ENCODE results near the gene PRPF8. TPM values are rescaled to one million over a fixed set of nuclear protein-coding genes. Genes with fewer than 3 reads are reported as not detected.

PRPF8 gene
- total RNA-seq, 1 experiment from 2014 or later, result 439 TPM

GRCh38 chr17:1612400-1612799 lies 72.3 kb downstream of the PRPF8 start:
- no peaks in the 10 kb centered on the region for H3K4me1 ChIP-seq (ENCODE audit: insufficient read depth, low read length, poor library complexity, severe bottlenecking)
- H3K27me3 ChIP-seq (replicated peaks; ENCODE audit: insufficient read depth, low read depth, low read length, poor library complexity), result no peaks in the 10 kb centered on the region
- ChIA-PET CTCF (no interaction called here), POLR2A (ENCODE audit: low non-redundant PET) (no interaction called here)
- no peaks in the 10 kb centered on the region for H3K9me3 ChIP-seq (ENCODE audit: low read depth, low read length, poor library complexity, severe bottlenecking)
- no peaks in the 10 kb centered on the region for H3K36me3 ChIP-seq (ENCODE audit: insufficient read depth, low read length, poor library complexity, severe bottlenecking)
- H3K4me3 ChIP-seq (ENCODE audit: low read depth, low read length, poor library complexity, severe bottlenecking), result no peak overlapping the region
- intact Hi-C loops (cut with micrococcal nuclease; ENCODE audit: unreplicated experiment), result no loop called here
- TF ChIP-seq EZH2 (IDR thresholded peaks at IDR 0.05; ENCODE audit: borderline replicate concordance, low read depth, low read length, poor library complexity, severe bottlenecking) (no peak), CTCF (conservative IDR thresholded peaks at IDR 0.05; ENCODE audit: low read depth, low read length) (no peak)
- DNase-seq (ENCODE audit: low spot score), result no peak
- no peak overlapping the region for H3K27ac ChIP-seq (ENCODE audit: low read depth, low read length, poor library complexity, severe bottlenecking)
- no TSS peak for BruUV-seq (replicated peaks)

DNA sequence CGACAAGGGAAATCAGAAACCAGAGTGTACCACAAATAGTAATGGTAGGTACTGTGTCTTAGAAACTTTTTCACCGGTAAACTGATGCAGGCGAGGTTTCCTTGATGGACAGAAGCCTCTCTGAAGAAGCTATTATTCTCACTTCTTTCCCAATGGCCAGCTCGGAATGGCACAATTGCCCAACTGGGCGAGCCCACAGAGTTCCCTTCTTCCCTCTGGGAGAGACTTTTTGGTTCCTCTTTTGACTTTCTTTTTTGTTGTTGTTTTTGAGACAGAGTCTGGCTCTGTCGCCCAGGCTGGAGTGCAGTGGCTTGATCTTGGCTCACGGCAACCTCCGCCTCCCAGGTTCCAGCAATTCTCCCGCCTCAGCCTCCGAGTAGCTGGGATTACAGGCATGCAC lies 73.0 kb downstream of the PRPF8 start:
- Histone ChIP-seq H3K4me1 (ENCODE audit: insufficient read depth, low read length, poor library complexity, severe bottlenecking) (no peaks in the 10 kb centered on the region), H3K4me3 (ENCODE audit: low read depth, low read length, poor library complexity, severe bottlenecking) (no peak overlapping the region), H3K9me3 (ENCODE audit: low read depth, low read length, poor library complexity, severe bottlenecking) (no peaks in the 10 kb centered on the region), H3K27ac (ENCODE audit: low read depth, low read length, poor library complexity, severe bottlenecking) (no peak overlapping the region), H3K36me3 (ENCODE audit: insufficient read depth, low read length, poor library complexity, severe bottlenecking) (no peaks in the 10 kb centered on the region), H3K27me3 (replicated peaks; ENCODE audit: insufficient read depth, low read depth, low read length, poor library complexity) (no peaks in the 10 kb centered on the region)
- CTCF ChIA-PET, result no interaction called here
- intact Hi-C loops (cut with micrococcal nuclease; ENCODE audit: unreplicated experiment), result no loop called here
- no peak for DNase-seq (ENCODE audit: low spot score)
- no TSS peak for BruUV-seq (replicated peaks)
- TF ChIP-seq CTCF (conservative IDR thresholded peaks at IDR 0.05; ENCODE audit: low read depth, low read length) (no peak), EZH2 (IDR thresholded peaks at IDR 0.05; ENCODE audit: borderline replicate concordance, low read depth, low read length, poor library complexity, severe bottlenecking) (no peak)
- POLR2A ChIA-PET (ENCODE audit: low non-redundant PET), result interaction anchor here (0.6 kb wide), 1 partner anchor 360 kb away, joined by 3 read pairs; no protein-coding TSS in a partner anchor

DNA sequence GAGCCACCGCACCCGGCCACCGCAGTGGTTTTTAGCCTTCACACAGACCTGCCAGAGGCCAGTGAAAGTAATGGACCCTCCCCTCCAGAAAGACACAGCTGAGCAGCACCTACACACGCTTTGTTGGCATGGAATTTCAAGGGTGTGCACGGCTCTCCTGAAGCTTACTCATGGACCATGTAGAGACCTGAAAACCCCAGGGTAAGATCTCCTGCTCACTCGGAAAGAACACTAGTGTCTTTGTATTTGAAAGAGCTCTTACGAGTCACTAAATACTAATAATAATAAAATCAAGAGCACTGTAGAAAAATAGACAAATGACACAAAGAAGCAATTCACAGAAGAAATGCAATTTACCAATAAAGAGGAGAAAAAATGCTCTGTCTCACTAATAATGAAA lies 76.0 kb downstream of the PRPF8 start:
- no peak overlapping the region for H3K27ac ChIP-seq (ENCODE audit: low read depth, low read length, poor library complexity, severe bottlenecking)
- POLR2A ChIA-PET (ENCODE audit: low non-redundant PET), result no interaction called here
- no peaks in the 10 kb centered on the region for H3K4me1 ChIP-seq (ENCODE audit: insufficient read depth, low read length, poor library complexity, severe bottlenecking)
- H3K27me3 ChIP-seq (replicated peaks; ENCODE audit: insufficient read depth, low read depth, low read length, poor library complexity), result no peaks in the 10 kb centered on the region
- CTCF ChIA-PET, result no interaction called here
- BruUV-seq (replicated peaks), result no TSS peak
- TF ChIP-seq CTCF (conservative IDR thresholded peaks at IDR 0.05; ENCODE audit: low read depth, low read length), result no peak
- no peak for TF ChIP-seq EZH2 (IDR thresholded peaks at IDR 0.05; ENCODE audit: borderline replicate concordance, low read depth, low read length, poor library complexity, severe bottlenecking)
- H3K4me3 ChIP-seq (ENCODE audit: low read depth, low read length, poor library complexity, severe bottlenecking), result no peak overlapping the region
- no peaks in the 10 kb centered on the region for H3K36me3 ChIP-seq (ENCODE audit: insufficient read depth, low read length, poor library complexity, severe bottlenecking)
- H3K9me3 ChIP-seq (ENCODE audit: low read depth, low read length, poor library complexity, severe bottlenecking), result no peaks in the 10 kb centered on the region
- intact Hi-C loops (cut with micrococcal nuclease; ENCODE audit: unreplicated experiment), result no loop called here
- DNase-seq (ENCODE audit: low spot score), result no peak
